DMS114 treated with DMSO at 0.1 percent for 48 hours (cell line): ENCODE data around the gene PAK4.
"Not testable (repeated sequence)": the region's sequence is repeated elsewhere in the genome, so short reads cannot be mapped to it uniquely, and the experiment has no call there.

ENCODE experiments used
- DNase-seq: peaks from one replicate; lab custom pipeline; 2025; ENCODE audit not compliant: unreplicated experiment; lab: John Stamatoyannopoulos, UW

The PAK4 gene

DNA sequence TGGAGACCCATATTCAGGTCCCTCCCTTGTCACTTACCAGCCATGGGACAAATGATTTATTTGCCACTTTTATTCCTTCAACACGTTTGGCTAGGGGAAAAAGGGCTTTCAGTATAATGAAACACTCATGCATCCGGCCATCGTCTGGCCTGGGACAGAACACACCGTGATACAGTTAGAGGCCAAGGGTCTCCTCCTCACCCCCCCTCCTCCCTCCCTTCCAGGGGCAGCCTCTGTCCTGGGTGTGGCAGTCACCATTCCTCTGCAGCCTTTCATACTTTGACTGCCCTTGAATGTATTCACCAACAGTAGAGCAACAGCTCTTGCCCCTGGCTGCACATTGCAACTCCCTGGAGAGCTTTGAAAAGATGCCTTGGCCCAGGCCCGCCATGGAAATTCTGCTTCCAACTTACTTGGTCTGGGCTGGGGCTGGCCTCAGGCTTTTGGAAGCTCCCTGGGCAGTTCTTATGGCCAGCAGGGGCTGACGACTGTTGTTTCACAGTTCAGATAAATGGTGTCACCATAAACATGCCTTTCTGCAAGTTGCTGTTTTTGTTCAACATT lies 3.0 kb downstream of the PAK4 start:
- no peak for DNase-seq

DNA sequence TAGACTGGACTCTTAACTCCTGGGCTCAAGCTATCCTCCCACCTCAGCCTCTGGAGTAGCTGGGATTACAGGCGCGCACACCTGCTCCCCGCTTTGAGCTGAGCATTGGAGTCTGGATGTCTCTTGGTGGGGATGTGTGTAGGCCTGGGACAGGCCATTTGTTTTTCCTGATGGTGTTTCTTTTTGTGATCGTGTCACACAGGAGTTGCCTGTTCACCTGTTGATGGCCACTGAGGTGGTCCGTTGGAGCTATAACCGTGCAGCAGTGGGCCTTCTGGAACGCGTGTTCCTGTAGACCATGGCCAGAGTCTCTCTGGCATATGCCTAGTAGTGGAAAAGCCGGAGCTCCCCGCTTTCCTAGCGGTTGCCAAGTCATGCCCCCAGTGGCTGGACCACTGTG lies 3.5 kb downstream of the PAK4 start:
- no peak for DNase-seq

DNA sequence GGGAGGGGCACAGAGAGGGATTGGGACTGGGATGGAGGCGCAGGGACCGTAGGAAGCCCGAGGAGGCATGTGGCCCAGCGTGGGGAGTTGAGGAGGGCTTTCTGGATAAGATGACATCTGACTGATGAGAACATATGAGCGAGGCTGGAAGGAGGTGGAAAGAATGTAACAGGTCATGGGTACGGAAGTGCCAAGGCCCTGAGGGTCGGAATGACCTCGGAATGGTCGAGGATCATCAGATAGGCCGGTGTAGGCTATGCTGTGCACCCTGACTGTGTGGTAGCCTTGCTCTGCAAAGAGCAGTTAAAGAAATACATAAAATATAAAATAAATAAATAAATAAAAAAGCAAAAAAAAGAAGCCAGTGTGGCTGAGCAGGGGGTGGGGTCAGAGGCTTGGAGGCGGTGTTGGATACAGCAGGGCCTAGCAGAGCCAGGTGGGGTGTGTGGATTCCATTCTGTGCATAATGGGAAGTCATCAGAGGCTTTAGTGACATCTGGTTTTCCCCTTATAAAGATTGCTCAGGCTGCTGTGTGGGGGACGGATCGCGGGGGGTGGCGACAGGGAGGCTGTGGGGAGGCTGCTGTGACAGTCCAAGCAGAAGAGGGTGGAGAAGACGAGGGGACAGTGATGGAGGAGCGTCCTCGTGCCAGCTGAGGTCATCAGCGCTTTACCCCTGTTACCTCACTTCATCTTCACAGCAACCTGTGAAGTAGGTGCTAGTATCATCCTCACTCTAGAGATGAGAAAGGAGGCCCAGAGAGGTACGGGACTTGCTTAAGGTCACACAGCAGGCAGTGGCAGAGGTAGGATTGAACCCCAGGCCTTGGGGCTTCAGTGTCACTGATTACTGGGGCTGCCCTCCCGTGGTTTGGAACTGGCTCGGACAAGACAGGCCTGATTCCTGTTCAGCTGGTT lies 5.0 kb downstream of the PAK4 start:
- DNase-seq: no peak

DNA sequence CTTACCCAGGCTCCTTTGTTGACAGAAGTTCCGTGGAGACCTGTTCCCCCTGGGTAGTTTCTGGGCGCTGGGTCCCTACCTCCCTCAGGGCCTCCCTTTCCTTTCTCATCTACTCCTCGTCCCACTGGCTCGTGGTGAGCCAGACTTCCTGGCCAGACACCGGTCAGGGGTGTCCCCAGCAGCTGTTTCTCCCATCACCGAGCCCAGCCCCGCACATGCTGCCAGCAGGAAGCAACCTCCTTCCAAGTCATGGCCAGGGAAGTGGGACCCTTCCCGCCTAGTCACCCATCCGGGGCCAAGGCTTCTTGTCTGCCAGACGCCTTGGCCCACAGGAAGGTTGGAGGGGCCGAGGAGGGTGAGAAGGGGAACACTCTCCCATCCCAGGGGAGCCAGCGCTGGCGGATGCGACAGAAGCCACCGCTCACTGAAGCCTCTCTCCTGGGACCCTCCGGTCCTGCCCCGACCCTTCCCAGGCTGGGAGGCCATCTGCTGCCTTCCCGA lies 5.7 kb downstream of the PAK4 start:
- DNase-seq: no peak

DNA sequence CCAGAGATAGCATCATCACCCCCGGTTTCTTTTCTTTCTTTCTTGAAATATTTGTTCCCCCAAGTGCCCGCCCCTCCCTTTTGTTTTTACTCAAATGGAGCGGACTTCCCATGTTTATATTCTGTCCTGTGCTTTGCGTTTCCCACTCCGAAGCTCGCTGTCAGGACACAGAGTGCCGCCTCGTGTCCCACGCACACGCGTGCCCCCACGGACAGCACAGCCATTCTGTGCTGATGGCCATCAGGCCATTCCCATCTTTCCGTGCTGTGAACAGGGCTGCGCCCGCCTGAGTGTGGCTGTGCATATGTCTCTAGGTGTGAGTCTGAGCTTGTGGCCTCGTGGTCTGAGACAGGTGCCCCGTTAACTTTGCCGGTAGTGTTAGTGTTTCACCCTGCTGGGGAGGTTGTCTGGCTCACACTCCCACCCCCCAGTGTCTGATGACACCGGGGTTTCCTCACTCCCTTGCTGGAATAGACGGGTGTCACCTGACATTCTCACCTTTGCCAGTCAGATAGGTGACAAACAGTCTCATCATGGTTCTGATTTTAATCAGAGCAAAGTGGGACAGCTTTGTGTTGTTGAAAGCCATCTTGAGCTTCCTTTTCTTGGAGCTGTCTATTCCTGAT lies 6.9 kb downstream of the PAK4 start:
- DNase-seq: no peak

DNA sequence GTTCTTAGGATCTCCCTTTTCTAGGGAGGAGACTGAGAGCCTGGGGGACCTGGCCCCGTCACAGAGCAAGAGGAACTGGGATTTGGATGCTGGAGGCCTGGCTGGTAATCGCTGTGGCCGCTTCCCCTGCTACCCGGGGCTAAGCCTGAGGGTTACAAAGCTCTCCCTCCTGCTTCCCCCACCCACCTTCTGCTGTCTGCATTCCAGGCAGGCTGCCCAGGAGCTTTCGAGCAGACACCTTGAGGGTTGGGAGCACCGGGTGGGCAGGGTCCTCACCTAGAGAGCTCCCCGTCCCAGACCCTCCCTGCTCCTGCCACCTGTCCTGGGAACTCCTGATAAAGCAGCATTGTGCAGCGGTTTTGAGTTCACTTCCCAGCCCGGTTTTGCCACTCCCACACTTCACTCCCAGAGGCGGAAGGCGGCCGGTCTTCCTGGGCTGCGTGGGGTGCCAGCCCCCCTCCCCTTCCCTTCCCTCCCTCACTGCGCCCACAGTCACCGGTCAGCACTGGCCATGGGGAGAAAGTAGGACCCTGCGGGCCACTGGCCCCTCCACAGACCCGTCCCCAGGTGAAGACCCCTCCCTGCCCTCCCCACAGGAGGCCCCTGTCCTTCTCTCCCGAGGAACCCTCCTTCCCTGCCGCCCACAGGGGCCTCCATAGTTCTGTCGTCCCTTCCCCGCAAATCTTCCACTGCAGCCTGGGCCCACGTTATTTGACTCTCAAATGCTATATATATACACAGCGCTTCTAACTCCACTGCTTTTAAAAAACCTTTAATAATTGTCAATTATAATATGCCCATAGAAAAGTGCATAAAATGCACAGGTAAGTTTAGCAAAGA lies 8.1 kb downstream of the PAK4 start:
- no peak for DNase-seq

DNA sequence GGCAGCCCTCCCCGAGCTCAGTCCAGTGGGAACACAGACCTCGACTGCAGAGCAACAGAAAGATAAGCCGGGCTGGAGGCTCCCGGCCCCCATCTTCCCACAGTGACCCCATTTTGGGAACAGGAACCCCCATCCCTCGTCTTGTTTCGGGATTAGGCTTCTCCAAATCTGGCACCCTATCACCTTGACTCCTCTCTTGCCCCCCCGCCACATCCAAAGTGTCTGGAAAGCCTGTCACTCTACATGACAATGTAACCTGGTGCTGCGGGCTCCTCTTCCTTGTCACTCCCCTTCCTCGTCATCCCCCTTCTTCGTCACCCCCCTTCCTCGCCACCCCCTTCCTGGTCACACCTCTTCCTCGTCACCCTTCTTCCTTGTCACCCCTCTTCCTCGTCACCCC lies 10.1 kb downstream of the PAK4 start:
- no peak for DNase-seq

DNA sequence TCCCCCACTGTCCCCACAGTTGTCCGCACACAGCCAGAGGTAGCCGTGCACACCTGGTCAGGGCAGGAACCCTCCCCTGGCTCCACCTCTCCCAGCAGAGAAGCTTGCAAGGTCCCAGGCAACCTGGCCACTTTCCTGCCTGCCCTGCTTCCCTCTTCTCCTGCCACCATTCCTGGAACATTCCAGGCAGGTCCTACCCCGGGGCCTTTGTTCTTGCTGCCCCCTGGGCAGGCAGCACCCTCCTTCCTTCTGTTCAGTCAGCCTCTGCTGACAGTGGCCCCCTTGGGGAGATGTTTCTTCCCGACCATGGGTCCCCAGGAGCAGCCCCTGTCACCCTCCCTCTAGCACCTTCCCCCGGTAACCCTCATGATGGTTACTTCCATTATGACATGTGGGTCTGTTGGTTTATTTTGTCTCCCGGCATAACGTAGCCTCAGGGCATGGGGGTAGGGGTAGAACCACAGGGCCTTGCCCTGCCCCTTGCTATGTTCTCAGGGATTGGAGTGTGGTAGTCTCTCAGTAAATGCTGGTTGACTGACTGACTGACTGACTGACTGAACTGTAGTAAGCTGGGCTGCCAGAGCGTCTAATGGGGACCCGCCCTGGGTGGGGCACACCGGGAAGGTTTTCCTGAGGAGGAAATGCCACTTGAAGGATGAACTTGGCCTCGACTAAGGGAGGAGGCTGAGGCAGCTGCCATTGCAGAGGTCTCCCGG lies 10.8 kb downstream of the PAK4 start:
- DNase-seq: no peak

DNA sequence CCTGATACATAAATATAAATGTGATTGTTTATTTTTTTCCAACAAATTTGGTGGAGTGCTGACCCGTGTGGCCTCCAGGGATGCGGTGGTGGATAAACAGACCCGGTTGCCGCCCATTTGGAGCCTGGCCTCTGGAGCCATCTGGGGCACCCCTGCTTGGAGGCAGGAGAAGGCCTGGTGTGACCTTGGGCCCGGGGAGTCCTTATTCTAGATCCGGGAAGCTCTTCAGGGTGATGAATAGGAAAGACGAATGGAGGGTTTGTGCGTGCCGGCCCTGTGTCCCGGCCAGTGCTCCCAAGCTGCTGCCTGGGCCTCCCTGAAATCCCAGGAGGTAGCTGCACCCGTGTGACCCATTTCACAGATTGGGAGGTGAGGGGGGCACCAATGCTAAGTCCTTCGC lies 11.5 kb downstream of the PAK4 start:
- no peak for DNase-seq

DNA sequence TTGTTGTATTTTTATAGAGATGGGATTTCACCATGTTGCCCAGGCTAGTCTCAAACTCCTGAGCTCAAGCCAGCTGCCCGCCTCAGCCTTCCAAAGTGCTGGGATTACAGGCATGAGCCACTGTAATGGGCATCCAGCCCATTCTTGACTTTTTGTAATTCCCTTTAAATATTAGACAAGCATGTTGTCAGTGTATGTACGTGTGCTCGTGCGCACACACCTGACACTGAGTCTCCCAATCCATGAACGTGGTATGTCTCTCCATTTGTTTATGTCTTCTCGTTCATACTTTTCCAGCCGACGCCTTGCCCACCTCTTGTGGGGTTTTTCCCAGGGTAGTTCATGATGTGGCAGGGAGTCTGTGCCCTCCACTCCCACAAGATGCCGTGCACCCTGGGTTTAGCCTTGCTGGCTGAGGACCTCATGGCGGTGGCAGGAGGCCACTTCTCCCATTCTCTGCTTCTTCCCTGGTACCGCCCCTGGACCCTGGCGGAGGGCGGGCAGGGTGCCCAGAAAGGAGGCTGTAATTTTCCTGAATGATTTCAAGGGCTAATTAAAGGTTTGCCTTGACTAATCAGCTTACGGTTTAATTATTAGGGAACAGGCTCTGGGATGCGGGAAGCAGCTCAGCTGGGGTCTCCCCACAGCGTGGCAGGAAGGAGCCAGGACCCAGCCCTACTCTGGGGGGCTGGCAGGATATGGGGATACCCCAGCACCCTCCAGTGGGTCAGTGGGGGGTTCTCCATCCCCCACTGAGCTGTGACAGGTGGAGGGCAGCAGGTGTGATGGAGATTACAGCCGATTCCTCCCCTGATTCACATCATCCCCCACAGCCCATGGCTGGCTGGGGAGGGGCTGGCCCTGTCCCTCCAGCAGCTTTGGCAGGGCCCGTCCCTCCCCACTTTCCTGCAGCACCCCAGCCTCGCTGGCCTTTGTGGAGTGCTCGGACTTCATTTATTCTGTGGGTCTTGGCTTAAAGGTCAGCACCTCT lies 12.9 kb downstream of the PAK4 start:
- DNase-seq: no peak

DNA sequence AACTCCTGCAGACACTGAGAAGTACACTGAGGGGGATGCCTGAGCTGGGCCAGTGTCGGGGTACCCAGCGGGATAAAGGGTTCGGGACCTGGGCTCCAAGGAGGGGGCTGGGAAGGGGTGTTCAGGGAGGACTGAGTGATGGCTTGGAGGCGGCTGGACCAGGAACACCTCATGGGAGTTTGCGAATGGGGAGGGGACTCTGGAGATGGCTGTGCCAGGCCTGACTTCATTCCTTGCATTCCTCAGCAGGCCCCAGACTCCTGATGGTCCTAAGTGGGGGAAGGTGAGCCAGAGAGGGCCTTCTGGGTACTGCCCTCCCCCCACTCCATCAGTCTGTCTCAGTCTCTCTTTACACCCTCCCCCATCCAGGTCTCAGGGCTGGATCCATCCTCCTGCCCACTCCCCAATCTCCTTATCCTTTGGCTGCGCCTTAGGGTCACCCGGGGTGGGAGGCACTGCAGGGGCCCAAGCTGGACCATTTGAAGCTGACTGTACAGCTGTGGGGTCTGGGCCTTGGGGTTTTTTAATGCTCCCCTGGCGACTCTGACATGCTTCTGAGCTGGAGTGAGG lies 13.8 kb downstream of the PAK4 start:
- no peak for DNase-seq

DNA sequence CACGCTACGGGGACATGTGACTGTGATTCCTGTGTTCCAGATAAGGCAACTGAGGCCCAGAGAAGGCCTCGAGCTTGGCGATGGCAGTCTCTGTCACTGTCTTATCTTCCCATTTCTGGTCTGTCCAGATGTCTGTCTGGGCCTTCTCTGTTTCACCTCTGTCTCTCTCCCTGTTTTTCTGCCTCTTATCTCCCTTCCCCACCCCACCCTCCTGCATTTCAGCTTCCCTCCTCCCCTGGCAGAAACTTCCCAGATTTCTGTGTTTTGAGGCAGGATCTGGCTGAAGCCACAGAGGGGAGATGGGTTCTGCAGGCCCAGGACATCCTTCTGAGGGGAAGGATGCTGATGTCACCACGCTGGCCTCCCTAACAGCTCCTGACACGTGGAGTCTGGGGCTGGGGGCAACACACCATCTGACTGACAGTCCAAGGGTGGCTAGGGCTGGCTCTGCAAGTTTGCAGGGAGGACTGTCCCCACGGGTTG lies 14.4 kb downstream of the PAK4 start:
- no peak for DNase-seq

DNA sequence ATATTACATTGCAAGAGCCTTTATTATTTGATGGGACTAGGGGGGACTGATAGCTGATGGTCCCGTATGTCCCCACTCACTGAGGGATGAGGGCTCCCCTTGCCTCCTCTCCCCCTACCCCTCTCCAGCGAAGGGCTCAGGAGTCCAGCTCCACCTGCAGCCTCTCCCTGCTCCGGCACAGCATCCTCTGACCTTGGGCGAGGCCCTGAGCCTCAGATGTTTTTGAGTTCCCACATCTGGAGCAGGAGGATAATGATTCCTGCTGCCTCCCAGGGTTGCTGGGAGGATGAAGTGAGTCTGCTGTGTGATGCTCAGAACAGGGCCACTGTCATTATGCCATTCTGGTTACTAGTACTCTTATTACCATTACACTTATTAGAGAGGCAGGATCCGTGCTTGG lies 15.0 kb downstream of the PAK4 start:
- no peak for DNase-seq

DNA sequence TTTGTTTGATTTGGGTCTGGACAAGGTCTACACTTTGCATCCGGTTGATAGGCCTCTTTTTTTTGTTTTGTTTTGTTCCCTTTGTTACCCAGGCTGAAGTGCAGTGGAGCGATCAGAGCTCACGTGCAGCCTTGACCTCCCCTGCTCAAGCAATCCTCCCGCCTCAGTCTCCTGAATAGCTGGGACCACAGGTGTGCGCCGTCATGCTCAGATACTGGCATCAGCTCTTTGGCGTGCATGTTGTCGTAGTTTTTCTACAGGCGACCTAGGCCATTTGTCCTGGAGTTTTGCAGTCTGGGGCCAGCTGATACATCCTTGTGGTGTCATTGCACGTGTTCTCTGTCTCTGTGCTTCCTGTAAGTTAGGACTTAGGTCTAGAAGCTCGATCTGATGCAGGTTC lies 16.3 kb downstream of the PAK4 start:
- no peak for DNase-seq

DNA sequence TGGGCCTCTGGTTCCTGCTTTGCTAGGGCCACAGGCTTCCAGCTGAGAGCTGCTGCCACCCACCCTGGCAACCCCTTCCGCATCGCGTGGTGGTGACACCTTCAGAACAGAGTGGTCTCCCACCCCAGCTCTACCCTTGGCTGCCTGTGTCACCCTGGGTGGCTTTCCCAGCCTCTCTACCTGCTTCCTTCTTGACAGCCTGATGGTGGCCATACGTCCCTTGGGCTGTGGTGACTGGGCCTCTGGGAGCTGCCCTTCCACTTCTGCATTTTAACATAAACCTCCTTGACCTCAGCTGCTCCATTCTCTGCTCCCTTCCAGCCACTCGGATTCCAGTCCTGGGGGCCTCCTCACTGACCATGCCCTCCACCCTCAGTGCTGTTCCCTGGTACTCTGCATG lies 17.0 kb downstream of the PAK4 start:
- DNase-seq: no peak

DNA sequence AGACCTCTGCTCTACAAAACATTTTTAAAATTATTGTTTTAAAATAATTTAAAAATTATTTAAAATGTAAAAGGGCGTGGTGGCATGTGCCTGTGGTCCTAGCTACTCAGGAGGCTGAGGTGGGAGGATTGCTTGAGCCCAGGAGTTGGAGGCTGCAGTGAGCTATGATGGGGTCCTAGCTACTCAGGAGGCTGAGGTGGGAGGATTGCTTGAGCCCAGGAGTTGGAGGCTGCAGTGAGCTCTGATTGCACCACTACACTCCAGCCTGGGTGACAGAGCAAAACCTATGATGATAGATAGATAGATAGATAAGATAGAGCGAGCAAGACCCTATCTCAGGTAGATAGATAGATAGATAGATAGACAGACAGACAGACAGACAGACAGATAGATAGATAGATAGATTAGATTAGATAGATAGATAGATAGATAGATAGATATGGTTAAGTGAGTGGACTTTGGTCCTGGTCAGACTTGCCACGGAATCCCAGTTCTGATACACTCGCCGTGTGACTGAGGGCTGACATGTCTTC lies 18.2 kb downstream of the PAK4 start:
- not testable (repeated sequence) for DNase-seq

DNA sequence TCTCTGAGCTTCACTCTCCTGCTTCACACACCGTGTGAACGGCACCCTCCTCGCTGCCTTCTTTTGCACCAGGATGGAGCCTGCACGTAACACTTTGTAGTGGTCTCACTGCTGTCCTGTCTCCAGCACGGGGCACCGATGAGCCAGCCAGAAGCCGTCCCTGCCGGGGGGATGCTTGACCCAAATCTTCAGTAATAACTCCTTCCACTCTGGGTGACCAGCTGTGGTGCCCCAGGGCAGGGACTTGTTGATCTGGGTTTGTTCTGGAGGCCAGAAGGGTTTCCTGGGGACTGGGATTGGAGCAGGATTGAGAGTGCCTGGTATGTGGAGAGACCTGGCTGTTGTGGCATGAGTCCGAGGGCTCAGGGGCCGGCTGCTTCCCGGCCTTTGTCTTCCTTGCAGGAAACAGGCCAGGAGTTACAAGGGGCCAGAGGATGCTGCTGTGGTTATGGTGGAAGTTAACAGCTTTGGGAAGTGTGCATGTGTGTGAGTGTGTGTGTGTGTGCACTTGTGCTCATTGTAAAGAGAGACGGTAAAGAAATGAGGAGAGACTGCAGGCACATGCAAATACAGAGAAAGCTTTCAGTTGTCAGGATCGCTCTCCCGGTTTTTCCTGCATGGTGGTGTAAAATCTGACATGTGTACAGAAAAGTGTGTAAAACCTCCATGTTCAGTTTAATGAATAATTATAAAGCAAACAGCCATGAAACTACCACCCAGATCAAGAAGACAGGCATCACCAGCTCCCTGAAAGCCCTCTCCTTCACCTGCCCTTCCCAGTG lies 18.9 kb downstream of the PAK4 start:
- no peak for DNase-seq
